22Rv1 (cell line): Measurements from ENCODE around the gene KCNIP3.

Source experiments
- CTCF ChIP-seq: fragments of 450-650 bp; IDR thresholded peaks from 2 replicates; pipeline ENCODE4 v1.5.1; 2017; ENCODE audit warnings: mild to moderate bottlenecking
- ZFX ChIP-seq: fragments of 450-650 bp; IDR thresholded peaks from 2 replicates; pipeline ENCODE4 v1.6.1; 2017; ENCODE audit warnings: antibody characterized with exemption, borderline replicate concordance

GRCh38 chr2:95393901-95394300, 96.8 kb downstream of the KCNIP3 start:
- TF ChIP-seq CTCF (no peak), ZFX (no peak)
